ENCODE data around the gene NUTM2D. TPM values are rescaled to one million over a fixed set of nuclear protein-coding genes. Genes with fewer than 3 reads are reported as not detected.
"Not testable (repeated sequence)": the region's sequence is repeated elsewhere in the genome, so short reads cannot be mapped to it uniquely, and the experiment has no call there.

NUTM2D gene

DNA sequence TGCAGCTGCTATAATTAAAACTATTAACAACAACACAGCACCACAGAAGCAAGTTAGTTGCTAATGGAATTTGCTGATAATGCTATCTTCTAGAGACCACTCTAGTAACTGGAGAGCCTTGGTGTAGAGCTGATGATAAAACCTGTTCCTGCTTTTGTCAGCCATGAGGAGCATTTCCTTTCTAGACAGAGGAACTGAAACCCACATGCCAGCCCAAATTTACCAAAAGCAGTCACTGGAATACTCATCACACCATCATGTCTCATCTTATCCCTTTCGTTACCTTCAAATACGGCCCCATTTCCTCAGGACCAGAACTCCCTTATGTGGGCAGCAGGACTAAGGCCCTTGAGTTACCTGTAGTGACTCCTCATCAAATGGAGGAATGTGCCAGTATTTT is 40.9 kb downstream of the NUTM2D start:
- H2BK120ac ChIP-seq (ENCODE audit: low read depth, low read length); H2BK5ac ChIP-seq (ENCODE audit: low read length); DNase-seq (ENCODE audit: low spot score); H4K91ac ChIP-seq (ENCODE audit: low read depth, low read length, poor library complexity); H3K36me3 ChIP-seq (replicated peaks in 1 of 2; ENCODE audit: control insufficient read depth in 2 of 2, insufficient read depth in 2 of 2, low read length in 2 of 2); H3K18ac ChIP-seq (ENCODE audit: low read length); H2BK12ac ChIP-seq (ENCODE audit: low read length); H3K14ac ChIP-seq (ENCODE audit: low read length); H4K8ac ChIP-seq (ENCODE audit: low read depth, low read length); H2BK15ac ChIP-seq (ENCODE audit: low read length); H3K4me2 ChIP-seq (ENCODE audit: insufficient read depth, low read length, poor library complexity, severe bottlenecking); H3K4me1 ChIP-seq (ENCODE audit: control insufficient read depth in 2 of 2, insufficient read depth in 1 of 2, low read depth in 1 of 2, low read length in 2 of 2); H2AK5ac ChIP-seq (ENCODE audit: low read depth, low read length); H3K9ac ChIP-seq (ENCODE audit: low read depth, low read length, poor library complexity); H3K4ac ChIP-seq (ENCODE audit: low read length); H3K23ac ChIP-seq (ENCODE audit: low read depth, low read length, poor library complexity); H3K27ac ChIP-seq (replicated peaks; ENCODE audit: low read length); H3K9me3 ChIP-seq (replicated peaks in 1 of 2; ENCODE audit: control insufficient read depth in 2 of 2, insufficient read depth in 1 of 2, low read depth in 1 of 2, low read length in 2 of 2); H3K79me1 ChIP-seq (ENCODE audit: low read depth, low read length); H3K4me3 ChIP-seq (ENCODE audit: low read length in 2 of 2); H3K27me3 ChIP-seq (ENCODE audit: control insufficient read depth in 3 of 3, insufficient read depth in 3 of 3, low read depth in 1 of 3, low read length in 3 of 3); H2AFZ ChIP-seq (ENCODE audit: low read length): not testable (repeated sequence)
- WGBS, 2 donors (ENCODE audit: extremely low coverage in 2 of 2, insufficient read length in 2 of 2, insufficient replicate concordance in 1 of 2) = no CpG with 5 or more reads among the region's 2 CpGs

DNA sequence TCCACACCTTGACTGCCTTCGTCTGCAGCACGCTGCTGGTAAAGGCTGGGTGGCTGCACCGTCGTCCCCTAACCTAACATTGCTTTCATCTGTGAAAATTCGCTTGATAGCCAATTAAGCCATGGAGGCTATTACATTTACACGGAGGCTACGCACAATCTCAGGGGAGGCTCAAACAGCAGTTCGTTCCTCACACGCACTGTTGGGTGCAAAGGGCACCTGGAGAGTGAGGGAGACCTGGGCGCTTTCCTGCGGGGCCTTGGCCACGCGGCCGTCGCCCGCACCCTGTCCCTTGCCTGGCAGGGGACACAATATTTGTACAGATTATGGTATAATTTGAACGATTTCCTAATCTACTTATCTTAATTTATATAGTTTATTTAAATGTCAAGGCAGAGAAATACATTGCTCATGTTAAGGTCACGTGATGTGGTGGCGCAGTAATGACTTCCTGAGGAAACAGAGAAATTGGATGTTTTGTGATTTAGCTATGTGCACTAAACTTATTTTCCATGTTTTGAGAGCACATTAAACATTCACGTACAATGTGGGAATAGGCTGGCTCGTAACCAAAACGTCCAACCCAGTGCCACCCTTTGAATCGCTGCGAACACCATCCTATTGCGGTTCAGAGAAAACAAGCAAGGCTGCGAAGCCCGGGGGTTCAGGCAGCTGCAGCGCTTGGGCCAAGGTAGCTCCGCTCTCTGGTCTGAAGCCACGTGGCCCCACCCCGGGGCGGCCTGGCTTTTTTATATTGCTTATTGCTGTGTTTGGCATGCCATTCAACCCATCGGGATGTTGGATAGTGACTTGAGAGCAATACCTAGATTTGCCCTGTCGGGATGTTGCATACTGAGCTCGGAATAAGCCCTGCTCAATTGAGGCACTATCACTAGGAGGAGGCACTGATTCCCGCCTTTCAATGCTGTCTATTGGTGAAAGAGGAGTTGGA is 50.2 kb downstream of the NUTM2D start:
- not testable (repeated sequence) for H3K4me1 ChIP-seq (ENCODE audit: control insufficient read depth in 2 of 2, insufficient read depth in 1 of 2, low read depth in 1 of 2, low read length in 2 of 2); H2BK12ac ChIP-seq (ENCODE audit: low read length); H3K18ac ChIP-seq (ENCODE audit: low read length); H3K36me3 ChIP-seq (replicated peaks in 1 of 2; ENCODE audit: control insufficient read depth in 2 of 2, insufficient read depth in 2 of 2, low read length in 2 of 2); H3K4me3 ChIP-seq (ENCODE audit: low read length in 2 of 2); H3K14ac ChIP-seq (ENCODE audit: low read length); DNase-seq (ENCODE audit: low spot score); H3K27ac ChIP-seq (replicated peaks; ENCODE audit: low read length); H3K4ac ChIP-seq (ENCODE audit: low read length); H4K91ac ChIP-seq (ENCODE audit: low read depth, low read length, poor library complexity); H3K23ac ChIP-seq (ENCODE audit: low read depth, low read length, poor library complexity); H3K4me2 ChIP-seq (ENCODE audit: insufficient read depth, low read length, poor library complexity, severe bottlenecking); H3K79me1 ChIP-seq (ENCODE audit: low read depth, low read length); H4K8ac ChIP-seq (ENCODE audit: low read depth, low read length); H3K9me3 ChIP-seq (replicated peaks in 1 of 2; ENCODE audit: control insufficient read depth in 2 of 2, insufficient read depth in 1 of 2, low read depth in 1 of 2, low read length in 2 of 2); H2AFZ ChIP-seq (ENCODE audit: low read length); H2BK120ac ChIP-seq (ENCODE audit: low read depth, low read length); H3K27me3 ChIP-seq (ENCODE audit: control insufficient read depth in 3 of 3, insufficient read depth in 3 of 3, low read depth in 1 of 3, low read length in 3 of 3); H3K9ac ChIP-seq (ENCODE audit: low read depth, low read length, poor library complexity); H2BK15ac ChIP-seq (ENCODE audit: low read length); H2AK5ac ChIP-seq (ENCODE audit: low read depth, low read length); H2BK5ac ChIP-seq (ENCODE audit: low read length)
- WGBS, 2 donors (ENCODE audit: extremely low coverage in 2 of 2, insufficient read length in 2 of 2, insufficient replicate concordance in 1 of 2) = no CpG with 5 or more reads among the region's 36 CpGs

DNA sequence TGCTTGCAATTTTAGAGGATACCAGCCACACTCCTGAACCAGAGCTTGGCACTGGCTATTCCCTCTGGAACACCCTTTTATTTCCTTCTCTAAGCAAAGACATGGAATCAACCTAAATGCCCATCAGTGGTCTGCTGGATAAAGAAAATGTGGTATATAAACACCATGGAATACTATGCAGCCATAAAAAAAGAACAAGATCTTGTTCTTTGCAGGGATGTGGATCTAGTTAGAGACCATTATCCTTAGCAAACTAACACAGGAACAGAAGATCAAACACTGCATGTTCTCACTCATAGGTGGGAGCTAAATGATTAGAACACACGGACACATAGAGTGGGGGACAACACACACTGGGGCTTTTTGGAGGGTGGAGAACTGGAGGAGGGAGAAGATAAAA is 56.4 kb downstream of the NUTM2D start:
- H2BK120ac ChIP-seq (ENCODE audit: low read depth, low read length); H3K4me1 ChIP-seq (ENCODE audit: control insufficient read depth in 2 of 2, insufficient read depth in 1 of 2, low read depth in 1 of 2, low read length in 2 of 2); H3K4me2 ChIP-seq (ENCODE audit: insufficient read depth, low read length, poor library complexity, severe bottlenecking); H3K27ac ChIP-seq (replicated peaks; ENCODE audit: low read length); H3K4me3 ChIP-seq (ENCODE audit: low read length in 2 of 2); H3K36me3 ChIP-seq (replicated peaks in 1 of 2; ENCODE audit: control insufficient read depth in 2 of 2, insufficient read depth in 2 of 2, low read length in 2 of 2); H2BK15ac ChIP-seq (ENCODE audit: low read length); H2AFZ ChIP-seq (ENCODE audit: low read length); H3K79me1 ChIP-seq (ENCODE audit: low read depth, low read length); H3K4ac ChIP-seq (ENCODE audit: low read length); H2BK5ac ChIP-seq (ENCODE audit: low read length); DNase-seq (ENCODE audit: low spot score); H3K23ac ChIP-seq (ENCODE audit: low read depth, low read length, poor library complexity); H3K14ac ChIP-seq (ENCODE audit: low read length); H2AK5ac ChIP-seq (ENCODE audit: low read depth, low read length); H2BK12ac ChIP-seq (ENCODE audit: low read length); H3K9me3 ChIP-seq (replicated peaks in 1 of 2; ENCODE audit: control insufficient read depth in 2 of 2, insufficient read depth in 1 of 2, low read depth in 1 of 2, low read length in 2 of 2); H3K9ac ChIP-seq (ENCODE audit: low read depth, low read length, poor library complexity); H3K18ac ChIP-seq (ENCODE audit: low read length); H3K27me3 ChIP-seq (ENCODE audit: control insufficient read depth in 3 of 3, insufficient read depth in 3 of 3, low read depth in 1 of 3, low read length in 3 of 3); H4K8ac ChIP-seq (ENCODE audit: low read depth, low read length); H4K91ac ChIP-seq (ENCODE audit: low read depth, low read length, poor library complexity): not testable (repeated sequence)
- no CpG with 5 or more reads among the region's 1 CpG for WGBS, 2 donors (ENCODE audit: extremely low coverage in 2 of 2, insufficient read length in 2 of 2, insufficient replicate concordance in 1 of 2)

Small RNAs within 50 kb of the gene (small RNA-seq; reads per million reads assigned to genes)
- not detected for gene AL355334.1 (ENCODE audit: insufficient read depth)
